GM12865 (cell line): ENCODE data around the gene EFCAB13.
"Not testable (repeated sequence)": the region's sequence is repeated elsewhere in the genome, so short reads cannot be mapped to it uniquely, and the experiment has no call there.

Experiments used
- DNase-seq: peaks from one replicate; pipeline ENCODE4 v3.0.0; 2010; ENCODE audit warnings: low read depth
- H3K4me3 ChIP-seq: 2 replicates; pipeline ENCODE4 v1.5.1; 2011; ENCODE audit warnings: mild to moderate bottlenecking, low read depth, low read length, control low read depth
- TF ChIP-seq, protein P1 (sequence below): IDR thresholded peaks from 2 replicates; pipeline ENCODE4 v1.5.1; 2011; ENCODE audit warnings: low read length, control low read depth, low read depth, inconsistent platforms; ENCODE audit not compliant: insufficient read depth; ENCODE audit errors: missing control alignments

Gene EFCAB13

DNA sequence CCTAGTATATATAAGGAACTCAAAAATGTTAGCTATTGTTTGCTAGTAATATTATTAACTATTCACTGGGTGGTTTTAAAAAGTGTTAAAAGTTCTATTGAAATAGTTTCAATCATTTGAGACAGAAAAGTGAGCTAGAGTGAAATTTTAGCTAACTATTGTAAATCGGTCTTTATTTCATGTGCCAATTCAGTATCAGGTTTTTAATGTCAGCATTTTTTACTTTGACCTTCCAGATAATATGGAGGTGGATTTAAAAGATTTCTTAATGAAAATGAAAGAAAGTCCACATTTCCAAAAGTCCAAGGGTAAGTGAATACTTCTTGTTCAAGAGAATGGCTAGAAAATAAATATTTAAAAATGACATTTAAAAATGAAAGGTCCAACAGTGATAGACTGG, 90.9 kb downstream of the EFCAB13 start:
- no peak for DNase-seq
- TF ChIP-seq, protein P1, sequence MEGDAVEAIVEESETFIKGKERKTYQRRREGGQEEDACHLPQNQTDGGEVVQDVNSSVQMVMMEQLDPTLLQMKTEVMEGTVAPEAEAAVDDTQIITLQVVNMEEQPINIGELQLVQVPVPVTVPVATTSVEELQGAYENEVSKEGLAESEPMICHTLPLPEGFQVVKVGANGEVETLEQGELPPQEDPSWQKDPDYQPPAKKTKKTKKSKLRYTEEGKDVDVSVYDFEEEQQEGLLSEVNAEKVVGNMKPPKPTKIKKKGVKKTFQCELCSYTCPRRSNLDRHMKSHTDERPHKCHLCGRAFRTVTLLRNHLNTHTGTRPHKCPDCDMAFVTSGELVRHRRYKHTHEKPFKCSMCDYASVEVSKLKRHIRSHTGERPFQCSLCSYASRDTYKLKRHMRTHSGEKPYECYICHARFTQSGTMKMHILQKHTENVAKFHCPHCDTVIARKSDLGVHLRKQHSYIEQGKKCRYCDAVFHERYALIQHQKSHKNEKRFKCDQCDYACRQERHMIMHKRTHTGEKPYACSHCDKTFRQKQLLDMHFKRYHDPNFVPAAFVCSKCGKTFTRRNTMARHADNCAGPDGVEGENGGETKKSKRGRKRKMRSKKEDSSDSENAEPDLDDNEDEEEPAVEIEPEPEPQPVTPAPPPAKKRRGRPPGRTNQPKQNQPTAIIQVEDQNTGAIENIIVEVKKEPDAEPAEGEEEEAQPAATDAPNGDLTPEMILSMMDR, result no peak
- H3K4me3 ChIP-seq, result no peak overlapping the region

DNA sequence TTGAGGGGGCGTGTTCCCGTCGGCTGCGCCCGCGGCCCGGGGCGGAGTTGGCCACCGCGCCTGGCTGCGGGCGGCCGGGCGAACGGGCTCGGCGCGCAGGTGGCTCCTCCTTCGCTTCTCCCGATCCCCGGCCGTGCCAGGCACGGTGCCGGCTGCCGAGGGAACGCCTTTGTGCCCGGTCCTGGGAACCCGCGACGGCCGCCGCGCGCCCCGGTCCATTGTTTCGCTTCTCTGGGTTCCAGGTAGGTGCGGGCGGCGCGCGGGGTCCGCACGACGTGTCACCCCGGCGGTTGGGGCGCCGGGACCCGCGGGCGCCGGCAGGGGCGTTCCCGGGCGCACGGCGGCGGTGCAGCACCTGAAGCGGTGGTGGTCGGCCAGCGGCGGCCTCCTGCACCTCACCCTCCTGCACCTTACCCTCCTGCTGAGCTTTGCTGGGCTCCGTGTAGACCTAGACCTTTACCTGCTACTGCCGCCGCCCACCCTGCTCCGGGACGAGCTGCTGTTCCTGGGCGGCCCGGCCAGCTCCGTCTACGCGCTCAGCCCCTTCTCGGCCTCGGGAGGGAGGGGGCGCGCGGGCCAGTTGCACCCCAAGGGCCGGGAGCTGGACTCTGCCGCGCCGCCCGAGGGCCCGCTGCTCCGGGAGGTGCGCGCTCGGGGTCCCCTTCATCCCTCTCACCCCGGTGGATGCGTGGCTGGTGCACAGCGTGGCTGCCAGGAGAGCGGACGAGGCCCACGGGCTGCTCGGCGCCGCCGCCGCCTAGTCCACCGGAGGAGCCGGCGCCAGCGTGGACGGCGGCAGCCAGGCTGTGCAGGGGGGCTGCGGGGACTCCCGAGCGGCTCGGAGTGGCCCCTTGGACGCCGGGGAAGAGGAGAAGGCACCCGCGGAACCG, 99.9 kb downstream of the EFCAB13 start:
- peak; percentile 7 for DNase-seq
- peak overlapping the region; percentile 44 for H3K4me3 ChIP-seq
- TF ChIP-seq, protein P1, result no peak

DNA sequence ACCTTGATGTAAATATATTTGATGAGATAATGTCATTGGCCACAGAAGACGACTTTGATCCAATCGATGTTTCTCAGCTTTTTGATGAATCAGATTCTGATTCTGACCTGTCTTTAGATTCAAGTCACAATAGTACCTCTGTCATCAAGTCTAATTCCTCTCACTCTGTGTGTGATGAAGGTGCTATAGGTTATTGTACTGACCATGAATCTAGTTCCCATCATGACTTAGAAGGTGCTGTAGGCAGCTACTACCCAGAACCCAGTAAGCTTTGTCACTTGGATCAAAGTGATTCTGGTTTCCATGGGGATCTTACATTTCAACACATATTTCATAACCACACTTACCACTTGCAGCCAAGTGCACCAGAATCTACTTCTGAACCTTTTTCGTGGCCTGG, 101.5 kb downstream of the EFCAB13 start:
- not testable (repeated sequence) for H3K4me3 ChIP-seq, DNase-seq

DNA sequence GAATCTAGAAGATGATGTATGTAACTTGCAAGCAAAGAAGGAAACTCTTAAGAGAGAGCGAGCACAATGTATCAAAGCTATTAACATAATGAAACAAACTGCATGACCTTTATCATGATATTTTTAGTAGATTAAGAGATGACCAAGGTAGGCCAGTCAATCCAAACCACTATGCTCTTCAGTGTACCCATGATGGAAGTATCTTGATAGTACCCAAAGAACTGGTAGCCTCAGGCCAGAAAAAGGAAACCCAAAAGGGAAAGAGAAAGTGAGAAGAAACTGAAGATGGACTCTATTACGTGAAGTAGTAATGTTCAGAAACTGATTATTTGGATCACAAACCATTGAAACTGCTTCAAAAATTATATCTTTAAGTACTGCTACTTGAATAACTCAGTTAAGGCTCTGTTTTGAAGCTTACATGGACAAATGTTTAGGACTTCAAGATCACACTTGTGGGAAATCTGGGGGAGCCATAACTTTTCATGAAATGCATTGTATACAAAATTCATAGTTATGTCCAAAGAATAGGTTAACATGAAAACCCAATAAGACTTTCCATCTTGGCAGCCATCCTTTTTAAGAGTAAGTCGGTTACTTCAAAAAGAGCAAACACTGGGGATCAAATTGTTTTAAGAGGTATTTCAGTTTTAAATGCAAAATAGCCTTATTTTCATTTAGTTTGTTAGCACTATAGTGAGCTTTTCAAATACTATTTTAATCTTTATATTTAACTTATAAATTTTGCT, 102.3 kb downstream of the EFCAB13 start:
- DNase-seq, result peak; percentile 3

DNA sequence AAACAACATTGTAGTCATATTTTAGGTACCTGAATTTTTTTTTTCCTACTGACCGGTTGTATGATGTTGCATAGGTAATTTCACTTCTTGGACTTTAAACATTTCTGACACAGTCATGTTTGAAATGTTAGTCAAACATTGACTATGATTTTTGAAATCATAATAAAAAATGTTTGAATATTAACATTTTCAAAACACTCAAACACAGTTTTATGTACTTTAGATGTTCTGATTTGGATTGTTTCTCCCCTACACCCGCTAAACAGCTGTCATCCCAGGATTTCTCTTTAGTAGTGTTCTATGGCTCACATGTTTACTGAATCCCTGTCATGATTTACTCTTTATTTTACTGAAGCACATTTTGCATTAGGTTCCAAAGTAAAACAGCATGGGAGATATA, 104.2 kb downstream of the EFCAB13 start:
- no peak for DNase-seq
- no peak overlapping the region for H3K4me3 ChIP-seq
- TF ChIP-seq, protein P1, result no peak

More for the DNA sequence above, 102.3 kb downstream of the EFCAB13 start:
- H3K4me3 ChIP-seq, result not testable (repeated sequence)

DNA sequence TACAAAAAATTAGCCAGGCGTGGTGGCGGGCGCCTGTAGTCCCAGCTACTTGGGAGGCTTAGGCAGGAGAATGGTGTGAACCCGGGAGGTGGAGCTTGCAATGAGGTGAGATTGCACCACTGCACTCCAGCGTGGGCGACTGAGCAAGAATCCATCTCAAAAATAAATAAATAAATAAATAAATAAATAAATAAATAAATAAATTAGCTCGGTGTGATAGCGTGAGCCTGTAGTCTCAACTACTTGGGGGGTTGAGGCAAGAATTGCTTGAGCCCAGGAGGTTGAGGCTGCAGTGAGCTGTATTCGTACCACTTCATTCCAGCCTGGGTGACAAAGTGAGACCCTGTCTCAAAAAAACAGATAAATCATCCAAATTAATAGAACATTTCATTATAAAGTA, 108.5 kb downstream of the EFCAB13 start:
- not testable (repeated sequence) for DNase-seq, H3K4me3 ChIP-seq

DNA sequence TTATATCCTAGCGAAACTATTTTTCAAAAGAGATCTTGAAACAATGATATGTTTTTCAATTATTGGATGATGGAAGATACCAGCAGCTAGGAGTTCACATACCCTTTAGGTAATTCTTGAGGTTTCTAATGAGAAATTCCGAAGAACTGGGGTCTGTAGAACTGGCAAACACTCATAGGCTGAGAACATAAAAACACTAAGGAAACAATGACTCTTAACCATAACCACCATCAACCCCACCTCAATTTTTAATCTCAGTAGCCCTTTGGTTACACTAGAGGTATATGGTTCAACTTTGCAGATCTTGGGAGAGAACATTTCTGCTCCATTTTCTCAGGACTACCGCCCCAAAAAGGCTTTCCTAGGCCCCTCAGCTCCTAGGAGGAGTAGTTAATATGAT, 141.4 kb downstream of the EFCAB13 start:
- TF ChIP-seq, protein P1, result no peak
- no peak for DNase-seq
- no peak overlapping the region for H3K4me3 ChIP-seq

DNA sequence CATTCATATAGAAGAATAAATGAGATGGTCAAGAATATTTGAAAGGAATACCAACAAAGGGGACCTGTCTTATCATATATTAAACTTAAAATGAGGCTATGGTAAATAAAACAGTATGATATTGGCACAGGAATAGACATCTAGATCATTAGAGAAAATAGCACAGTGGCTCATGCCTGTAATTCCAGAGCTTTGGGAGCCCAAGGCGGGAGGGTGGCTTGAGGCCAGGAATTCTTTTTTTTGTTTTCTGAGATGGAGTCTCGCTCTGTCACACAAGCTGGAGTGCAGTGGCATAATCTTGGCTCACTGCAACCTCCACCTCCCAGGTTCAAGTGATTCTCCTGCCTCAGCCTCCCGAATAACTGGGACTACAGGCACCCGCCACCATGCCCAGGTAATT, 143.2 kb downstream of the EFCAB13 start:
- not testable (repeated sequence) for DNase-seq, H3K4me3 ChIP-seq

DNA sequence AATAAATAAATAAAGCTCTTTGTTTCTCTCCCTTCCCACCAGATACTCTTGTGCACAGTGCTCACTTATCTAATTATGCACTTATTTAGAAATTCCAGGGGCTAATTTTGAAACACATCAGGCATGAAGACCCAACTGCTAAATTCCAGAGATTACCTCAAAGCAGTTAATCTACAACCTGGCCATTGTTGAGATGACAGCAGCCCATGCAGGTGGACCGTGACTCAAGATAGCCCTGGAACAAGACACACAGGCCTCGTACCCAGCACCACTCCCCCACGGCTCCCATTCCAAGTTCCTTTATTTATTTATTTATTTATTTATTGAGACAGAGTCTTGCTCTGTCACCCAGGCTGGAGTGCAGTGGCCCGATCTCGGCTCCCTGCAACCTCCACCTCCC, 147.1 kb downstream of the EFCAB13 start:
- no peak for DNase-seq
- no peak overlapping the region for H3K4me3 ChIP-seq
- TF ChIP-seq, protein P1, result no peak

DNA sequence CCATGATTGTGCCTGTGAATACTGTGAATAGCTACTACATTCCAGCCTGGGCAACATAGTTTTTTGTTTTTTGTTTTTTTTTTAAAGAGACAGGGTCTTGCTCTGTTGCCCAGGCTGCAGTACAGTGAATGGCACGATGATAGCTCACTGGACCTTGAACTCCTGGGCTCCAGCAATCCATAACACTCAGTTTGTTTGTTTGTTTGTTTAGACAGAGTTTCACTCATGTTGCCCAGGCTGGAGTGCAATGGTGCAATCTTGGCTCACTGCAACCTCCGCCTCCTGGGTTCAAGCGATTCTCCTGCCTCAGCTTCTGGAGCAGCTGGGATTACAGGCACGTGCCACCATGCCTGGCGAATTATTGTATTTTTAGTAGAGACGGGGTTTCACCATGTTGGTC, 148.3 kb downstream of the EFCAB13 start:
- H3K4me3 ChIP-seq, DNase-seq: not testable (repeated sequence)
